Body of pancreas (tissue), 4 donors: Measurements from ENCODE around the gene AGPS. TPM values are rescaled to one million over a fixed set of nuclear protein-coding genes. Genes with fewer than 3 reads are reported as not detected.
"Not testable (repeated sequence)": the region's sequence is repeated elsewhere in the genome, so short reads cannot be mapped to it uniquely, and the experiment has no call there.

Experiments
- ATAC-seq: fragments of 150-250 bp; one replicate; pipeline ENCODE4 v1.9.1; 2016
- DNase-seq, 4 donors: peaks; one replicate each; pipeline ENCODE4 v3.0.0-alpha.2; 2019
- H3K27ac ChIP-seq, 4 donors: fragments of 200-600 bp; sonication (generic); 1 replicate in 3 of 4; 2 replicates in 1 of 4; pipeline versions ENCODE4 v1.5.1 to v1.6.1; 2016 to 2019; ENCODE audit warnings: mild to moderate bottlenecking in 1 of 4, mixed read lengths in 1 of 4, moderate library complexity in 1 of 4
- H3K27me3 ChIP-seq, 2 donors: fragments of 200-600 bp; sonication (generic); one replicate each; pipeline ENCODE4 v1.6.0; 2016; ENCODE audit warnings: mild to moderate bottlenecking in 1 of 2
- H3K36me3 ChIP-seq, 2 donors: fragments of 200-600 bp; sonication (generic); replicated peaks in 1 of 2; 2 replicates each; pipeline ENCODE4 v1.5.1; 2016; ENCODE audit warnings: low read depth in 2 of 2; ENCODE audit not compliant: insufficient read depth in 1 of 2
- H3K4me1 ChIP-seq: fragments of 200-600 bp; sonication (generic); one replicate; pipeline ENCODE4 v1.6.0; 2016
- H3K4me3 ChIP-seq, 2 donors: fragments of 200-600 bp; sonication (generic); 1 replicate in 1 of 2; 2 replicates in 1 of 2; pipeline ENCODE4 v1.5.1; 2016 to 2019
- H3K9me3 ChIP-seq, 3 donors: fragments of 200-600 bp; sonication (generic); 1 replicate in 2 of 3; 2 replicates in 1 of 3; pipeline ENCODE4 v1.5.1; 2016
- CTCF ChIP-seq, 7 experiments: fragments of 450-650 bp in 4 of 7; fragments of 200-600 bp in 3 of 7; sonication (generic) in 3 of 7; IDR thresholded peaks; one replicate each; pipeline ENCODE4 v1.5.1; 2016 to 2019; ENCODE audit warnings: antibody characterized with exemption in 7 of 7
- POLR2A ChIP-seq, 3 donors: fragments of 450-650 bp; IDR thresholded peaks; one replicate each; pipeline ENCODE4 v1.6.1; 2016; ENCODE audit warnings: antibody characterized with exemption in 3 of 3, mild to moderate bottlenecking in 2 of 3
- WGBS, 2 donors: methylation state at CpG; one replicate each; pipeline ENCODE4 v1.1.5; 2017; 5-methylcytosine and 5-hydroxymethylcytosine counted together
- intact Hi-C: fragments of 100-400 bp; cut with DNase I; formaldehyde crosslinking; loops from one replicate; pipeline ENCODE4 v1.15.1; 2023
- total RNA-seq, 2 donors: library from RNA; depleted of rRNA; stranded (reverse); fragments of >200 nt; gene quantifications; one replicate each; pipeline ENCODE4 v1.1.0, GENCODE V29; 2016

The AGPS gene
- total RNA-seq, 2 donors from 2014 or later = 18.4 to 57.7 TPM

GRCh38 chr2:177434475-177434874, 41.9 kb downstream of the AGPS start:
- intact Hi-C loops = no loop called here
- no peak overlapping the region for H3K27ac ChIP-seq
- no peaks in the 10 kb centered on the region for H3K27me3 ChIP-seq
- peaks cover 0 to 13% (median 0%) of the 10 kb centered on the region in 3 donors for H3K9me3 ChIP-seq
- ATAC-seq (peak; percentile 50), DNase-seq (no peak)
- no peaks in the 10 kb centered on the region for H3K36me3 ChIP-seq
- H3K4me3 ChIP-seq = no peak overlapping the region
- H3K4me1 ChIP-seq = peaks cover 11% of the 10 kb centered on the region
- WGBS, 2 donors = 49 to 52% methylated on average over 1 of the region's 1 CpG
- no peak for TF ChIP-seq POLR2A (IDR thresholded peaks at IDR 0.05)
- no peak for TF ChIP-seq CTCF (IDR thresholded peaks at IDR 0.05)

GRCh38 chr2:177445200-177445599, 52.6 kb downstream of the AGPS start:
- Histone ChIP-seq H3K9me3 (no peaks in the 10 kb centered on the region), H3K27me3 (no peaks in the 10 kb centered on the region), H3K4me3 (no peak overlapping the region), H3K27ac (no peak overlapping the region), H3K4me1 (no peaks in the 10 kb centered on the region), H3K36me3 (peaks cover 0 to 2% of the 10 kb centered on the region in 2 donors)
- TF ChIP-seq CTCF (IDR thresholded peaks at IDR 0.05) (no peak), POLR2A (IDR thresholded peaks at IDR 0.05) (no peak)
- ATAC-seq (no peak), DNase-seq (no peak)
- WGBS, 2 donors = 67 to 74% methylated on average over 1 of the region's 1 CpG
- intact Hi-C loops = no loop called here

- ATAC-seq (no peak), DNase-seq (no peak)
- Histone ChIP-seq H3K27me3 (no peaks in the 10 kb centered on the region), H3K36me3 (no peaks in the 10 kb centered on the region), H3K9me3 (no peaks in the 10 kb centered on the region), H3K27ac (no peak overlapping the region), H3K4me1 (no peaks in the 10 kb centered on the region), H3K4me3 (no peak overlapping the region)
- intact Hi-C loops = no loop called here
- 78 to 82% methylated on average over 2 of the region's 2 CpGs for WGBS, 2 donors
- TF ChIP-seq CTCF (IDR thresholded peaks at IDR 0.05) (no peak), POLR2A (IDR thresholded peaks at IDR 0.05) (no peak)
These were observed 55.5 kb downstream of the AGPS start for GRCh38 chr2:177448031-177448430.

- DNase-seq (no peak), ATAC-seq (no peak)
- Histone ChIP-seq H3K27ac (no peak overlapping the region), H3K9me3 (no peaks in the 10 kb centered on the region), H3K27me3 (no peaks in the 10 kb centered on the region), H3K4me1 (no peaks in the 10 kb centered on the region), H3K4me3 (no peak overlapping the region), H3K36me3 (no peaks in the 10 kb centered on the region)
- no peak for TF ChIP-seq CTCF (IDR thresholded peaks at IDR 0.05)
- TF ChIP-seq POLR2A (IDR thresholded peaks at IDR 0.05) = no peak
- 92 to 98% methylated on average over 2 of the region's 2 CpGs for WGBS, 2 donors
- intact Hi-C loops = no loop called here
These were observed 56.6 kb downstream of the AGPS start for GRCh38 chr2:177449159-177449558.

- intact Hi-C loops = no loop called here
- DNase-seq (no peak), ATAC-seq (no peak)
- Histone ChIP-seq H3K4me3 (no peak overlapping the region), H3K4me1 (no peaks in the 10 kb centered on the region), H3K27ac (no peak overlapping the region), H3K36me3 (no peaks in the 10 kb centered on the region), H3K9me3 (no peaks in the 10 kb centered on the region), H3K27me3 (no peaks in the 10 kb centered on the region)
- TF ChIP-seq CTCF (IDR thresholded peaks at IDR 0.05) = no peak
- no peak for TF ChIP-seq POLR2A (IDR thresholded peaks at IDR 0.05)
- WGBS, 2 donors = 83 to 92% methylated on average over 3 of the region's 3 CpGs
These were observed 62.6 kb downstream of the AGPS start for GRCh38 chr2:177455187-177455586.

- ATAC-seq, H3K27ac ChIP-seq, H3K27me3 ChIP-seq, intact Hi-C loops, DNase-seq, H3K4me1 ChIP-seq, H3K36me3 ChIP-seq, H3K4me3 ChIP-seq, H3K9me3 ChIP-seq: not testable (repeated sequence)
- 94 to 100% methylated on average over 1 of the region's 1 CpG for WGBS, 2 donors
These were observed 67.2 kb downstream of the AGPS start for GRCh38 chr2:177459756-177460155.
